GM12891 (cell line): ENCODE measurements around the gene TAS2R41.

ENCODE experiments used
- PAX5 ChIP-seq: IDR thresholded peaks from 2 replicates; pipeline ENCODE4 v1.6.1; 2011; ENCODE audit warnings: low read length, moderate library complexity, mild to moderate bottlenecking; ENCODE audit not compliant: insufficient read depth, severe bottlenecking
- POLR2A ChIP-seq: IDR thresholded peaks from 2 replicates; pipeline ENCODE4 v1.6.1; 2011; ENCODE audit warnings: low read depth, low read length, control low read depth
- POLR2AphosphoS5 ChIP-seq: IDR thresholded peaks from 2 replicates; pipeline ENCODE4 v1.6.1; 2011; ENCODE audit warnings: low read depth, low read length, control low read depth
- POU2F2 ChIP-seq: IDR thresholded peaks from 2 replicates; pipeline ENCODE4 v1.6.1; 2011; ENCODE audit warnings: low read depth, mild to moderate bottlenecking, control low read depth, low read length, moderate library complexity
- SPI1 ChIP-seq: IDR thresholded peaks from 2 replicates; pipeline ENCODE4 v1.6.1; 2011; ENCODE audit warnings: low read depth, low read length, control low read depth
- TAF1 ChIP-seq: IDR thresholded peaks from 2 replicates; pipeline ENCODE4 v1.6.1; 2011; ENCODE audit warnings: low read depth, low read length, control low read depth

DNA sequence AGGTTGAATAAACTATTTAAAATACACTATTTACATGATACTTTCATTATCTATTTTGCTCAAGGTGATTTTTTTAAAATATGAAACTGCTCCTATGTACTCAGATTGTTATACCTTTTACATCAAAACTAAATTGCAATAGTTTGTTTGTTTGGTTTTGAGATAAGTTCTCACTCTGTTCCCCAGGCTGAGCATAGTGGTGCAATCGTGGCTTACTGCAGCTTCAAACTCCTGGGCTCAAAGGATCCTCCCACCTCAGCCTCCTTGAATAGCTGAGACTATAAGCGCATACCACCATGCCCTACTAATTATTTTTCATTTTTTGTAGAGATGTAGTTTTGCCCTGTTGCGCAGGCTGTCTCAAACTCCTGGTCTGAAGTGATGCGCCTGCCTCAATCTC lies 21.7 kb upstream of the TAS2R41 start:
- no peak for TF ChIP-seq POLR2A
- no peak for TF ChIP-seq TAF1
- no peak for TF ChIP-seq PAX5
- no peak for TF ChIP-seq POU2F2
- TF ChIP-seq POLR2AphosphoS5 = no peak
- TF ChIP-seq SPI1 = no peak
